HCT116 (cell line): ENCODE measurements around the gene LRRC71. TPM values are rescaled to one million over a fixed set of nuclear protein-coding genes. Genes with fewer than 3 reads are reported as not detected.

ENCODE experiments used
- ATAC-seq: fragments of 200-7000 bp; cut with Tn5 transposase; 2 replicates; pipeline ENCODE4 v1.9.1; 2020; ENCODE audit warnings: mild to moderate bottlenecking, moderate library complexity
- BruUV-seq: library from RNA; stranded (reverse); fragments of 400-500 nt; replicated peaks from 2 replicates; lab custom pipeline; 2021; lab: Mats Ljungman, UMichigan
- CTCF ChIA-PET: fragments of 300-600 bp; sonication (Branson Sonifier 250); formaldehyde crosslinking; loops from one replicate; lab custom pipeline; 2021; ENCODE audit warnings: antibody characterized with exemption; lab: Charles Lee
- POLR2A ChIA-PET: fragments of 300-600, 350-600 bp; sonication (Branson Sonifier 250); formaldehyde crosslinking; loops from one replicate; lab custom pipeline; 2021; ENCODE audit warnings: antibody characterized with exemption; lab: Charles Lee
- RAD21 ChIA-PET, 2 experiments: fragments of 300-600 bp; sonication (Branson Sonifier 250); formaldehyde crosslinking; loops; one replicate each; lab custom pipeline; 2023; ENCODE audit warnings: low total read pairs in 2 of 2; ENCODE audit not compliant: uncharacterized antibody in 2 of 2, unreplicated experiment in 2 of 2, low non-redundant PET in 1 of 2; lab: Charles Lee
- DNase-seq: peaks from one replicate; pipeline ENCODE4 v3.0.0-alpha.2; 2010; ENCODE audit warnings: low read depth, low spot score
- H2AFZ ChIP-seq: fragments of 200-600 bp; shearing (Covaris generic), sonication (generic); 2 replicates; pipeline ENCODE4 v1.6.1; 2017; ENCODE audit warnings: low read depth, mixed run types, mixed read lengths, antibody characterized with exemption, low read length; ENCODE audit not compliant: poor library complexity, severe bottlenecking
- H3K27ac ChIP-seq: 2 replicates; pipeline ENCODE4 v1.5.1; 2012; ENCODE audit warnings: low read depth, low read length
- H3K27me3 ChIP-seq: fragments of 200-600 bp; sonication (generic); 2 replicates; pipeline ENCODE4 v1.6.1; 2016; ENCODE audit warnings: mixed run types, low read length, mixed read lengths; ENCODE audit not compliant: insufficient read depth
- H3K36me3 ChIP-seq, 2 experiments: fragments of 200-500 bp in 1 of 2; fragments of 200-600 bp in 1 of 2; sonication (Bioruptor generic) in 1 of 2; sonication (generic) in 1 of 2; 2 replicates each; pipeline versions ENCODE4 v1.5.1 to v1.6.1; 2014 to 2016; ENCODE audit warnings: low read length in 2 of 2, inconsistent platforms in 1 of 2, mixed read lengths in 1 of 2, mixed run types in 1 of 2; ENCODE audit not compliant: insufficient read depth in 2 of 2, control insufficient read depth in 1 of 2
- H3K4me1 ChIP-seq, 2 experiments: fragments of 200-600 bp in 1 of 2; sonication (generic) in 1 of 2; 2 replicates each; pipeline versions ENCODE4 v1.5.1 to v1.6.1; 2012 to 2017; ENCODE audit warnings: low read length in 2 of 2, inconsistent platforms in 1 of 2, mild to moderate bottlenecking in 1 of 2, mixed read lengths in 1 of 2, mixed run types in 1 of 2, moderate library complexity in 1 of 2; ENCODE audit not compliant: insufficient read depth in 2 of 2, control insufficient read depth in 1 of 2
- H3K4me2 ChIP-seq: fragments of 200-600 bp; sonication (generic); 2 replicates; pipeline ENCODE4 v1.6.1; 2017; ENCODE audit warnings: mixed run types, low read length, mixed read lengths
- H3K4me3 ChIP-seq, 2 experiments: fragments of 200-600 bp in 1 of 2; sonication (generic) in 1 of 2; replicated peaks in 1 of 2; 2 replicates each; pipeline ENCODE4 v1.5.1; 2011 to 2016; ENCODE audit warnings: low read length in 2 of 2, control low read depth in 1 of 2, low read depth in 1 of 2, mild to moderate bottlenecking in 1 of 2, mixed read lengths in 1 of 2, mixed run types in 1 of 2
- H3K79me2 ChIP-seq: fragments of 200-600 bp; sonication (generic); 2 replicates; pipeline ENCODE4 v1.6.1; 2017; ENCODE audit warnings: mild to moderate bottlenecking, mixed run types, low read length, moderate library complexity, mixed read lengths; ENCODE audit not compliant: insufficient read depth
- H3K9ac ChIP-seq: fragments of 200-600 bp; sonication (generic); 2 replicates; pipeline ENCODE4 v1.6.1; 2016; ENCODE audit warnings: low read length, mixed read lengths
- H3K9me2 ChIP-seq: fragments of 200-600 bp; sonication (generic), shearing (Covaris generic); 2 replicates; pipeline ENCODE4 v1.6.1; 2017; ENCODE audit warnings: mixed run types, mild to moderate bottlenecking, moderate library complexity; ENCODE audit not compliant: insufficient read depth
- H3K9me3 ChIP-seq, 2 experiments: fragments of 200-500 bp in 1 of 2; fragments of 200-600 bp in 1 of 2; sonication (Bioruptor generic) in 1 of 2; sonication (generic) in 1 of 2; 2 replicates each; pipeline ENCODE4 v1.6.1; 2014 to 2017; ENCODE audit warnings: low read length in 2 of 2, mixed read lengths in 2 of 2, inconsistent platforms in 1 of 2, low read depth in 1 of 2, mild to moderate bottlenecking in 1 of 2, mixed run types in 1 of 2, moderate library complexity in 1 of 2; ENCODE audit not compliant: control insufficient read depth in 1 of 2, insufficient read depth in 1 of 2
- H4K20me1 ChIP-seq: fragments of 200-600 bp; sonication (generic), shearing (Covaris generic); 2 replicates; pipeline ENCODE4 v1.6.1; 2017; ENCODE audit warnings: mixed run types, mild to moderate bottlenecking, moderate library complexity; ENCODE audit not compliant: insufficient read depth
- EZH2 ChIP-seq: fragments of 200-600 bp; sonication (generic); IDR thresholded peaks from 2 replicates; pipeline ENCODE4 v1.6.1; 2017; ENCODE audit warnings: antibody characterized with exemption, mixed run types
- EZH2phosphoT487 ChIP-seq: fragments of 200-600 bp; IDR thresholded peaks from 2 replicates; pipeline ENCODE4 v1.6.1; 2018; ENCODE audit warnings: antibody characterized with exemption, borderline replicate concordance
- FOSL1 ChIP-seq: IDR thresholded peaks from 2 replicates; pipeline ENCODE4 v1.6.1; 2012; ENCODE audit warnings: low read depth
- JUND ChIP-seq: IDR thresholded peaks from 2 replicates; pipeline ENCODE4 v1.6.1; 2012
- YY1 ChIP-seq: IDR thresholded peaks from 2 replicates; pipeline ENCODE4 v1.6.1; 2011; ENCODE audit warnings: low read length, low read depth, moderate library complexity, mild to moderate bottlenecking; ENCODE audit not compliant: insufficient replicate concordance; ENCODE audit errors: extremely low read depth
- intact Hi-C: fragments of 100-400 bp; cut with micrococcal nuclease; formaldehyde crosslinking; loops from 2 replicates; pipeline ENCODE4 v1.10.0; 2022
- total RNA-seq: library from RNA; stranded (reverse); gene quantifications from one replicate; pipeline ENCODE4 v1.2.1, GENCODE V29; 2021; ENCODE audit not compliant: unreplicated experiment
- TF ChIP-seq, protein P1 (sequence below): IDR thresholded peaks from 2 replicates; pipeline ENCODE4 v1.6.1; 2012
- TF ChIP-seq, protein P2 (sequence below), 3 experiments: fragments of 200-600 bp in 1 of 3; sonication (generic) in 1 of 3; IDR thresholded peaks in 2 of 3; conservative IDR thresholded peaks in 1 of 3; 2 replicates each; pipeline ENCODE4 v1.5.1; 2012 to 2017; ENCODE audit warnings: low read depth in 2 of 3, low read length in 2 of 3, antibody characterized with exemption in 1 of 3, borderline replicate concordance in 1 of 3, control low read depth in 1 of 3, mild to moderate bottlenecking in 1 of 3, mixed read lengths in 1 of 3, mixed run types in 1 of 3, moderate library complexity in 1 of 3; ENCODE audit not compliant: insufficient read depth in 1 of 3

LRRC71 gene
- total RNA-seq, 1 experiment from 2014 or later: not detected

DNA sequence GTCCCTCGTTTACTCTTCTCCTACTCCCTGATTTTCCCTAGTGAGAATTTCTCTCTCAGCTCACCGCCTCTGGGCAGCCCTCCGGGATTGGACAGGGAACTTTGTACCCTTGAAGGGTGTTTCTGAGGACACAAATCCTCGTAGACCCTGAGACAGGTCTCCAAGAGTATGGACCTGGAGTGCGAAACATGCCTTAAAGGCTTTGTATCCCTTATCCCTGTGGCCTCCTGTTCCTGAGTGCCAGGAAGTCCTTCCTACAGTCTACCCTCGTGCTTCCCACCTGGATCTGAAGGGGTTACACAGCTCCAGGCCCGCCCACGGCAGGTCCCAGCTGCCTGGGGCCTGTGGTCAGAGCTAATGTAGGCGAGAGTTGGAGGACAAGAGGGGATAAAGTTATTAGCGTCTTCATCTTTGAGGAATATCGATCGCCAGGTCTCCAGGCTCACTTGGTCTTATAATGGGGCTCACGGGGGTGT lies 34.5 kb upstream of the LRRC71 start:
- POLR2A ChIA-PET: no interaction called here
- Histone ChIP-seq H3K36me3 (no peaks in the 10 kb centered on the region), H3K27ac (no peak overlapping the region), H3K9me2 (no peaks in the 10 kb centered on the region), H3K79me2 (no peaks in the 10 kb centered on the region), H3K9me3 (no peaks in the 10 kb centered on the region), H4K20me1 (no peaks in the 10 kb centered on the region), H3K4me3 (no peak overlapping the region), H3K4me2 (no peak overlapping the region), H3K4me1 (peaks cover 0 to 18% of the 10 kb centered on the region in 2 experiments; a peak in 2 of 4 replicates), H3K9ac (no peak overlapping the region), H3K27me3 (no peaks in the 10 kb centered on the region), H2AFZ (no peak overlapping the region)
- no TSS peak for BruUV-seq
- TF ChIP-seq JUND (no peak), EZH2phosphoT487 (no peak), FOSL1 (no peak), YY1 (no peak), EZH2 (no peak)
- TF ChIP-seq, protein P1, sequence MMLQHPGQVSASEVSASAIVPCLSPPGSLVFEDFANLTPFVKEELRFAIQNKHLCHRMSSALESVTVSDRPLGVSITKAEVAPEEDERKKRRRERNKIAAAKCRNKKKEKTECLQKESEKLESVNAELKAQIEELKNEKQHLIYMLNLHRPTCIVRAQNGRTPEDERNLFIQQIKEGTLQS: no peak
- TF ChIP-seq, protein P2, sequence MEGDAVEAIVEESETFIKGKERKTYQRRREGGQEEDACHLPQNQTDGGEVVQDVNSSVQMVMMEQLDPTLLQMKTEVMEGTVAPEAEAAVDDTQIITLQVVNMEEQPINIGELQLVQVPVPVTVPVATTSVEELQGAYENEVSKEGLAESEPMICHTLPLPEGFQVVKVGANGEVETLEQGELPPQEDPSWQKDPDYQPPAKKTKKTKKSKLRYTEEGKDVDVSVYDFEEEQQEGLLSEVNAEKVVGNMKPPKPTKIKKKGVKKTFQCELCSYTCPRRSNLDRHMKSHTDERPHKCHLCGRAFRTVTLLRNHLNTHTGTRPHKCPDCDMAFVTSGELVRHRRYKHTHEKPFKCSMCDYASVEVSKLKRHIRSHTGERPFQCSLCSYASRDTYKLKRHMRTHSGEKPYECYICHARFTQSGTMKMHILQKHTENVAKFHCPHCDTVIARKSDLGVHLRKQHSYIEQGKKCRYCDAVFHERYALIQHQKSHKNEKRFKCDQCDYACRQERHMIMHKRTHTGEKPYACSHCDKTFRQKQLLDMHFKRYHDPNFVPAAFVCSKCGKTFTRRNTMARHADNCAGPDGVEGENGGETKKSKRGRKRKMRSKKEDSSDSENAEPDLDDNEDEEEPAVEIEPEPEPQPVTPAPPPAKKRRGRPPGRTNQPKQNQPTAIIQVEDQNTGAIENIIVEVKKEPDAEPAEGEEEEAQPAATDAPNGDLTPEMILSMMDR (IDR thresholded peaks at IDR 0.05 in 2 of 3, conservative IDR thresholded peaks at IDR 0.05 in 1 of 3; ENCODE audit: borderline replicate concordance in 1 of 3, insufficient read depth in 1 of 3, low read depth in 2 of 3, low read length in 2 of 3): no peak
- ATAC-seq (no peak), DNase-seq (no peak)
- CTCF ChIA-PET: interaction anchor here (1.7 kb wide), 1 partner anchor 42 kb away, joined by 5 read pairs; no protein-coding TSS in a partner anchor
- RAD21 ChIA-PET: interaction anchor here in 1 of 2 experiments (0.6 kb wide), 1 partner anchor 87 kb away, joined by 6 read pairs; no protein-coding TSS in a partner anchor
- intact Hi-C loops: no loop called here
